Esophagus muscularis mucosa (tissue), 4 donors: ENCODE measurements around the gene MYLK. TPM values are rescaled to one million over a fixed set of nuclear protein-coding genes. Genes with fewer than 3 reads are reported as not detected.
A peak's percentile ranks its signal among the peaks of the same experiment; 100 is the strongest.

Experiments
- DNase-seq: peaks from one replicate; pipeline ENCODE4 v3.0.0-alpha.2; 2017; ENCODE audit errors: extremely low spot score
- H3K27ac ChIP-seq, 4 donors: fragments of 200-600 bp; sonication (generic); replicated peaks in 1 of 4; 1 replicate in 3 of 4; 2 replicates in 1 of 4; pipeline ENCODE4 v1.5.1; 2016 to 2019; ENCODE audit warnings: mild to moderate bottlenecking in 1 of 4
- H3K27me3 ChIP-seq, 4 donors: fragments of 200-600 bp; sonication (generic); one replicate each; pipeline versions ENCODE4 v1.5.1 to v1.6.0; 2016 to 2019
- H3K36me3 ChIP-seq, 4 donors: fragments of 200-600 bp; sonication (generic); one replicate each; pipeline ENCODE4 v1.5.1; 2016 to 2019
- H3K4me1 ChIP-seq, 4 donors: fragments of 200-600 bp; sonication (generic); one replicate each; pipeline ENCODE4 v1.5.1; 2016 to 2019
- H3K4me3 ChIP-seq, 4 donors: fragments of 200-600 bp; sonication (generic); 1 replicate in 2 of 4; 2 replicates in 2 of 4; pipeline ENCODE4 v1.5.1; 2016 to 2019; ENCODE audit warnings: mild to moderate bottlenecking in 4 of 4, moderate library complexity in 1 of 4
- H3K9me3 ChIP-seq, 4 donors: fragments of 200-600 bp; sonication (generic); 1 replicate in 3 of 4; 2 replicates in 1 of 4; pipeline ENCODE4 v1.5.1; 2016 to 2019
- EP300 ChIP-seq: sonication (generic); formaldehyde crosslinking; IDR thresholded peaks from one replicate; pipeline ENCODE4 v1.6.1; 2017; ENCODE audit warnings: antibody characterized with exemption
- POLR2A ChIP-seq: fragments of 450-650 bp; IDR thresholded peaks from one replicate; pipeline ENCODE4 v1.6.1; 2017; ENCODE audit warnings: antibody characterized with exemption, moderate library complexity, mild to moderate bottlenecking, low read depth
- POLR2AphosphoS5 ChIP-seq, 2 donors: sonication (generic); formaldehyde crosslinking; IDR thresholded peaks; one replicate each; pipeline ENCODE4 v1.6.1; 2017; ENCODE audit warnings: antibody characterized with exemption in 2 of 2
- WGBS: methylation state at CpG from one replicate; pipeline ENCODE4 v1.1.5; 2018; 5-methylcytosine and 5-hydroxymethylcytosine counted together
- intact Hi-C: fragments of 100-400 bp; cut with DNase I; formaldehyde crosslinking; loops from one replicate; pipeline ENCODE4 v1.15.1; 2023
- total RNA-seq, 4 donors: library from RNA; depleted of rRNA; stranded (reverse); fragments of >200 nt; gene quantifications; one replicate each; pipeline versions ENCODE4 v1.1.0 to v1.2.1, GENCODE V29; 2016
- TF ChIP-seq, protein P1 (sequence below), 3 experiments: fragments of 200-600 bp in 2 of 3; fragments of 450-650 bp in 1 of 3; sonication (generic) in 2 of 3; IDR thresholded peaks; one replicate each; pipeline ENCODE4 v1.5.1; 2017 to 2019; ENCODE audit warnings: antibody characterized with exemption in 3 of 3, mild to moderate bottlenecking in 2 of 3, moderate library complexity in 1 of 3

MYLK gene
- total RNA-seq, 4 donors from 2014 or later, result 1,983 to 3,208 (median 2,554) TPM

DNA sequence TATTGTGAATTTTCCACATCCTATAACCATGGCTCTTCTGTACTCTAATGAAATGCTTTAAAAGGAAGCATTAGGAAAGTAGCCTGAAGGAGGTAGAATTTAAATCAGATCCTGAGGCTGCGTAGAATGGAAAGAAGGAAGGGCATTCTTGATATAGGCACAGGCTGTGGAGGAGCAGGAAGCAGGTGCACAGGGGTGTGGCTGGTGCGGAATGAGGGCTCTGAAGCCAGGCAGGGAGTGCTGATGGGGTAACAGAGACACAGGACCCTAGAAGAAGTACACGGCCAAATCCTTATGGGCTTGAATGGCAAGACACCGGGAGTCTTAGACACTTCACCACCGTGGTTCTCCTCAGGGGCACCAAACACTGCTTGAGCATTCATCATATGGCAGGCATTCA, 97.0 kb downstream of the MYLK start:
- Histone ChIP-seq H3K27ac (no peak overlapping the region), H3K4me3 (no peak overlapping the region), H3K4me1 (peaks cover 5 to 44% (median 38%) of the 10 kb centered on the region in 4 donors), H3K36me3 (no peaks in the 10 kb centered on the region), H3K9me3 (no peaks in the 10 kb centered on the region), H3K27me3 (no peaks in the 10 kb centered on the region)
- intact Hi-C loops, result no loop called here
- TF ChIP-seq EP300, result no peak
- TF ChIP-seq, protein P1, sequence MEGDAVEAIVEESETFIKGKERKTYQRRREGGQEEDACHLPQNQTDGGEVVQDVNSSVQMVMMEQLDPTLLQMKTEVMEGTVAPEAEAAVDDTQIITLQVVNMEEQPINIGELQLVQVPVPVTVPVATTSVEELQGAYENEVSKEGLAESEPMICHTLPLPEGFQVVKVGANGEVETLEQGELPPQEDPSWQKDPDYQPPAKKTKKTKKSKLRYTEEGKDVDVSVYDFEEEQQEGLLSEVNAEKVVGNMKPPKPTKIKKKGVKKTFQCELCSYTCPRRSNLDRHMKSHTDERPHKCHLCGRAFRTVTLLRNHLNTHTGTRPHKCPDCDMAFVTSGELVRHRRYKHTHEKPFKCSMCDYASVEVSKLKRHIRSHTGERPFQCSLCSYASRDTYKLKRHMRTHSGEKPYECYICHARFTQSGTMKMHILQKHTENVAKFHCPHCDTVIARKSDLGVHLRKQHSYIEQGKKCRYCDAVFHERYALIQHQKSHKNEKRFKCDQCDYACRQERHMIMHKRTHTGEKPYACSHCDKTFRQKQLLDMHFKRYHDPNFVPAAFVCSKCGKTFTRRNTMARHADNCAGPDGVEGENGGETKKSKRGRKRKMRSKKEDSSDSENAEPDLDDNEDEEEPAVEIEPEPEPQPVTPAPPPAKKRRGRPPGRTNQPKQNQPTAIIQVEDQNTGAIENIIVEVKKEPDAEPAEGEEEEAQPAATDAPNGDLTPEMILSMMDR (IDR thresholded peaks at IDR 0.05), result no peak
- TF ChIP-seq POLR2AphosphoS5 (IDR thresholded peaks at IDR 0.05), result no peak
- no peak for TF ChIP-seq POLR2A
- DNase-seq, result no peak
- WGBS, result 95% methylated on average over 5 of the region's 5 CpGs

GRCh38 chr3:123785602-123786001, 98.5 kb downstream of the MYLK start:
- peak; percentile 19 for DNase-seq
- 97% methylated on average over 3 of the region's 3 CpGs for WGBS
- Histone ChIP-seq H3K27ac (no peak overlapping the region), H3K4me1 (peaks cover 5 to 44% (median 35%) of the 10 kb centered on the region in 4 donors), H3K9me3 (no peaks in the 10 kb centered on the region), H3K36me3 (no peaks in the 10 kb centered on the region), H3K4me3 (no peak overlapping the region), H3K27me3 (no peaks in the 10 kb centered on the region)
- intact Hi-C loops, result no loop called here
- TF ChIP-seq POLR2AphosphoS5 (IDR thresholded peaks at IDR 0.05), result no peak
- no peak for TF ChIP-seq EP300

- Histone ChIP-seq H3K27me3 (no peaks in the 10 kb centered on the region), H3K27ac (peak overlapping the region; percentile 73 to 82 (median 74)), H3K9me3 (no peaks in the 10 kb centered on the region), H3K36me3 (no peaks in the 10 kb centered on the region), H3K4me3 (no peak overlapping the region), H3K4me1 (peaks cover 7 to 58% (median 50%) of the 10 kb centered on the region in 4 donors)
- WGBS, result 48% methylated on average over 4 of the region's 4 CpGs
- peak; percentile 75 for DNase-seq
- TF ChIP-seq, protein P1 (IDR thresholded peaks at IDR 0.05), result no peak
- TF ChIP-seq POLR2AphosphoS5 (IDR thresholded peaks at IDR 0.05) (no peak), POLR2A (no peak), EP300 (no peak)
- intact Hi-C loops, result no loop called here
Measured at GRCh38 chr3:123783811-123784210, 100.3 kb downstream of the MYLK start.

DNA sequence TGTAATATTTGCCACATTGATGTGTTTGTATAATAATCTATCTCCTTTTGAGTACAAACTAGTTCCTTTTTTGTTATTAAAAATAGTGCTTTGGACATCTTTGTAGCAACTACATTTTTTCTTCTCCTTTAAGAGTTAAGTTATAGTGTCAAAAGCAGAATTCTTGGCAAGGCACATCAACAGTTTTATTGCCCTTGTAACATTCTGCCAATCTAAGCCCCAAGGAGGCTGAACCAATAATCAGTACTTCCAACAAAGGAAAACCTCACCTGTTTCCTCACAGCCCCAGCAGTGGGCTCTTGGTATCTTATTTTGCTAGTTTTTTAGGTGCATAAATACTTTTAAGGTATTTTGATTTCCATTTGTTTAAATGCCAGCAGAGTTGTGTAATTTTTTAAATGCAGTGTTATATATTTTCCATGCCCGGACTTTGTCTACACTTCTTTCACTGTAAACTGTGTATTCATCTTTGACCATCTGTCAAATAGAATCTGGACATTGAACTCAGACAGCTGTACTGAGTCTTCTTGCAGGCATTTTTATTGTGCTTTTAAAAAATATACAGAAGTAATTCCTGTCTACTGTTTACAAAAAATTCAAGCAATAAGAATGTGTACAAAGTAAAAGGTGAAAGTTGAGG, 101.0 kb downstream of the MYLK start:
- intact Hi-C loops, result no loop called here
- no peaks in the 10 kb centered on the region for H3K27me3 ChIP-seq
- DNase-seq, result peak; percentile 39
- H3K27ac ChIP-seq, result peak overlapping the region; percentile 73 to 82 (median 74)
- H3K4me3 ChIP-seq, result no peak overlapping the region
- 34% methylated on average over 1 of the region's 1 CpG for WGBS
- TF ChIP-seq POLR2A (no peak), POLR2AphosphoS5 (IDR thresholded peaks at IDR 0.05) (no peak), EP300 (no peak)
- TF ChIP-seq, protein P1 (IDR thresholded peaks at IDR 0.05), result no peak
- no peaks in the 10 kb centered on the region for H3K36me3 ChIP-seq
- peaks cover 7 to 64% (median 56%) of the 10 kb centered on the region in 4 donors for H3K4me1 ChIP-seq
- no peaks in the 10 kb centered on the region for H3K9me3 ChIP-seq

GRCh38 chr3:123782488-123782887, 101.6 kb downstream of the MYLK start:
- TF ChIP-seq, protein P1 (IDR thresholded peaks at IDR 0.05), result no peak
- no peak for TF ChIP-seq EP300
- no peak for TF ChIP-seq POLR2A
- no peak for TF ChIP-seq POLR2AphosphoS5 (IDR thresholded peaks at IDR 0.05)
- H3K27me3 ChIP-seq, result no peaks in the 10 kb centered on the region
- H3K4me3 ChIP-seq, result no peak overlapping the region
- peak overlapping the region; percentile 73 to 82 (median 74) for H3K27ac ChIP-seq
- peaks cover 7 to 64% (median 57%) of the 10 kb centered on the region in 4 donors for H3K4me1 ChIP-seq
- intact Hi-C loops, result no loop called here
- H3K36me3 ChIP-seq, result no peaks in the 10 kb centered on the region
- no peaks in the 10 kb centered on the region for H3K9me3 ChIP-seq
- peak; percentile 10 for DNase-seq
- 39% methylated on average over 4 of the region's 4 CpGs for WGBS
